OCI-LY3 (cell line): ENCODE data around the gene CRACR2B.
A peak's percentile ranks its signal among the peaks of the same experiment; 100 is the strongest.

Source experiments
- H2AFZ ChIP-seq: fragments of 200-600, 300-600 bp; shearing (Covaris generic); 2 replicates; pipeline ENCODE4 v1.6.0; 2014; ENCODE audit warnings: antibody characterized with exemption, low read depth, low read length
- H3K27ac ChIP-seq: fragments of 200-600, 300-600 bp; sonication (generic); 2 replicates; pipeline ENCODE4 v1.5.1; 2014; ENCODE audit warnings: mild to moderate bottlenecking, low read length, moderate library complexity, mixed read lengths
- H3K27me3 ChIP-seq: fragments of 200-600, 300-600 bp; sonication (generic); 2 replicates; pipeline ENCODE4 v1.6.1; 2014; ENCODE audit warnings: low read depth, low read length, mixed read lengths
- H3K36me3 ChIP-seq: fragments of 200-600, 300-600 bp; sonication (generic); replicated peaks from 2 replicates; pipeline ENCODE3; 2014; ENCODE audit warnings: low read depth, low read length, mixed read lengths
- H3K4me1 ChIP-seq: fragments of 300-600, 200-600 bp; sonication (generic); 2 replicates; pipeline ENCODE4 v1.6.1; 2014; ENCODE audit warnings: low read length, mixed read lengths
- H3K4me2 ChIP-seq: fragments of 200-600, 300-600 bp; sonication (generic); 2 replicates; pipeline ENCODE4 v1.6.1; 2014; ENCODE audit warnings: low read length, mixed read lengths
- H3K4me3 ChIP-seq: fragments of 300-600, 200-600 bp; sonication (generic); 2 replicates; pipeline ENCODE4 v1.5.1; 2014; ENCODE audit warnings: antibody characterized with exemption, mild to moderate bottlenecking, low read length, moderate library complexity
- H3K79me2 ChIP-seq: fragments of 300-600, 200-600 bp; shearing (Covaris generic); 2 replicates; pipeline ENCODE4 v1.6.1; 2014; ENCODE audit warnings: mild to moderate bottlenecking, low read length, mixed read lengths
- H3K9ac ChIP-seq: fragments of 300-600, 200-600 bp; shearing (Covaris generic); 2 replicates; pipeline ENCODE4 v1.6.0; 2014; ENCODE audit warnings: mild to moderate bottlenecking, low read length, moderate library complexity
- H3K9me3 ChIP-seq: fragments of 200-600, 300-600 bp; shearing (Covaris generic); 2 replicates; pipeline ENCODE4 v1.6.1; 2014; ENCODE audit warnings: low read length, mixed read lengths; ENCODE audit not compliant: insufficient read depth
- H4K20me1 ChIP-seq: fragments of 200-600, 300-600 bp; sonication (generic); 2 replicates; pipeline ENCODE4 v1.6.1; 2016; ENCODE audit warnings: low read length, mixed read lengths; ENCODE audit not compliant: insufficient read depth
- CTCF ChIP-seq: fragments of 200-600, 300-600 bp; sonication (generic); IDR thresholded peaks from 2 replicates; pipeline ENCODE4 v1.5.1; 2014; ENCODE audit warnings: antibody characterized with exemption, low read length, low read depth
- EZH2phosphoT487 ChIP-seq: fragments of 200-600 bp; shearing (Covaris generic); IDR thresholded peaks from 2 replicates; pipeline ENCODE4 v1.6.1; 2018; ENCODE audit warnings: antibody characterized with exemption, mixed run types, low read depth

Gene CRACR2B

GRCh38 chr11:815675-816432 lies 11.9 kb upstream of the CRACR2B start:
- Histone ChIP-seq H3K79me2 (peaks cover 31% of the 10 kb centered on the region), H3K9ac (no peak overlapping the region), H4K20me1 (peaks cover 30% of the 10 kb centered on the region), H3K4me3 (no peak overlapping the region), H3K4me2 (no peak overlapping the region), H3K27me3 (no peaks in the 10 kb centered on the region), H3K9me3 (no peaks in the 10 kb centered on the region), H2AFZ (no peak overlapping the region), H3K36me3 (peaks cover 31% of the 10 kb centered on the region), H3K27ac (no peak overlapping the region), H3K4me1 (peaks cover 21% of the 10 kb centered on the region)
- TF ChIP-seq CTCF (no peak), EZH2phosphoT487 (no peak)

GRCh38 chr11:816433-816779 lies 11.3 kb upstream of the CRACR2B start:
- Histone ChIP-seq H3K27ac (no peak overlapping the region), H3K4me3 (no peak overlapping the region), H4K20me1 (peaks cover 30% of the 10 kb centered on the region), H3K9ac (no peak overlapping the region), H3K9me3 (no peaks in the 10 kb centered on the region), H3K4me2 (no peak overlapping the region), H3K79me2 (peaks cover 28% of the 10 kb centered on the region), H3K36me3 (peaks cover 27% of the 10 kb centered on the region), H2AFZ (no peak overlapping the region), H3K4me1 (peaks cover 18% of the 10 kb centered on the region), H3K27me3 (no peaks in the 10 kb centered on the region)
- TF ChIP-seq CTCF (no peak), EZH2phosphoT487 (no peak)

DNA sequence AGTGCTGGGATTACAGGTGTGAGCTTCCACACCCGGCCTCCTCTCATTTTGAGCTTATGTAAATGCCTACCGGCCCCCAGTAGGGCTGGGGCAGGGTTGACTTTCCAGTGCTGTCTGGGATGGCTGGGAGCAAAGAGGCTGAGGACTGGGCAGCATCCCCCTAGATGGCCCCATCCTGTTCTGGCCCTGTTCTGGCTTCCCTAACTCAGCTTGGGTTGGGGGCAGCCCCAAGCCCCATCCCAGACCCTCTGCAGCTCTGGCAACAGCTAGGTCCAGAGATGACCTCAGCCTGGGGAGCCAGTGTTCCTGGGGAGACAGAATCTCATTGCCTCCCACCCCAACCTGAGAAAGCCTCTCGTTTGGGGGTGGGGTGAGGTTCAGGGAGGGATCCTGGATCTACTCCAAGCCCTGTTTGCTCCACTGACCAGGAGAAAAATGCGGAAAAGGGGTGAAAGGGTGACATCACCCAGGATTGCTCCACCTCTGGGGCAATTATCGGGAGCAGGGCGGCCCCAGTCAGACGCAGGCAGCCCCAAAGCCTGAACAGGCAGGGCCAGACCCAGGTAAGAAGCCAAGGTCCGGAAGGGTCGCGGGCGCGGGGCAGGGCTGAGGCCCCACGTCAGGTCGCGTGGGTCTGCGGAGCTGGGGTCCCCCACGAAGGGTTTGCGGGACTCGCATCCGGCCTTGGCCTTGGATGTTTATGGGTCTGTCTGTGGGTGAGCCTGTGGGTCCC lies 9.2 kb upstream of the CRACR2B start, which contains the start of gene PNPLA2:
TSS of gene PNPLA2 (plus strand) at position 519 of the 733 bp plus-strand sequence. CDS start 805 bp downstream, outside the sequence.
- Histone ChIP-seq H3K9ac (peak within 1 kb of the TSS; percentile 86), H3K27ac (peak within 1 kb of the TSS; percentile 52), H3K4me3 (peak within 1 kb of the TSS; percentile 86), H3K27me3 (no peaks in the 10 kb centered on the region), H4K20me1 (peaks cover 19% of the 10 kb centered on the region), H2AFZ (no peak within 1 kb of the TSS), H3K36me3 (peaks cover 6% of the 10 kb centered on the region), H3K4me2 (peak within 1 kb of the TSS; percentile 99), H3K9me3 (no peaks in the 10 kb centered on the region), H3K79me2 (peaks cover 11% of the 10 kb centered on the region; the same call in 1 of the 2 replicates), H3K4me1 (peaks cover 11% of the 10 kb centered on the region)
- no peak for TF ChIP-seq CTCF
- TF ChIP-seq EZH2phosphoT487, result no peak

DNA sequence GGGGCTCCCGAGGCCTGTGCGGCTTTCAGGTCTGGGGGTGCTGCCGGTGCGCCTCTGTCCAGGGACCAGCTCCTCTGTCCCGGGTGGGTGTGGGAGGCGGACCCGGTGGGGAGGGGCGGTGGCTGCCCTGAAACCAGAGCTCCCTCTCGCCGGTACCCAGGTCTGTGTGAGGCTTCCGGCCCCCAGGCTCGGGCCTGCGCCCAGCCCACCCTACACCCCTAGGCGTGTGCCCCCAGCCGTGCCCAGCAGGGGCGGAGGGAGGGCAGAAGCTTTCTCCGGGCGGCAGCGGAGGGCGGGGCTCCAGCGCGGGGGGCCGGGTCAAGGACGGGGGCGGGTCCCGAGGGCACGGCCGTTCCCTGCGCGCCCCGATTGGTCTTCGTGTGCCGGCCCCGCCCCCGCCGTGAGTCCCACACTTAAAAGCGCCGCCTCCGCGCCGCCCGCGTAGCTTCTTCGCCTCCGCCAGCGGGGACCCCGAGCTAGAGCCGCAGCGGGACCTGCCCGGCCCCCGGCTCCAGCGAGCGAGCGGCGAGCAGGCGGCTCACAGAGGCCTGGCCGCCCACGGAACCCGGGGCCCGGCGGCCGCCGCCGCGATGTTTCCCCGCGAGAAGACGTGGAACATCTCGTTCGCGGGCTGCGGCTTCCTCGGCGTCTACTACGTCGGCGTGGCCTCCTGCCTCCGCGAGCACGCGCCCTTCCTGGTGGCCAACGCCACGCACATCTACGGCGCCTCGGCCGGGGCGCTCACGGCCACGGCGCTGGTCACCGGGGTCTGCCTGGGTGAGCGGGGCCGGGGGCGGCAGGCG lies 8.4 kb upstream of the CRACR2B start:
- Histone ChIP-seq H3K79me2 (peaks cover 11% of the 10 kb centered on the region; the same call in 1 of the 2 replicates), H3K9ac (peak overlapping the region; percentile 86), H3K4me3 (peak overlapping the region; percentile 86), H4K20me1 (peaks cover 16% of the 10 kb centered on the region), H3K27ac (peak overlapping the region; percentile 52), H3K4me2 (peak overlapping the region; percentile 99), H3K9me3 (no peaks in the 10 kb centered on the region), H3K36me3 (peaks cover 2% of the 10 kb centered on the region), H3K27me3 (no peaks in the 10 kb centered on the region), H3K4me1 (peaks cover 11% of the 10 kb centered on the region), H2AFZ (no peak overlapping the region)
- TF ChIP-seq CTCF (no peak), EZH2phosphoT487 (no peak)
